CD14-positive monocyte (primary cell): Measurements from ENCODE around the gene PPP2R3A. TPM values are rescaled to one million over a fixed set of nuclear protein-coding genes. Genes with fewer than 3 reads are reported as not detected.

Source experiments
- DNase-seq, 3 donors: peaks; one replicate each; pipeline ENCODE4 v3.0.0-alpha.2; 2011 to 2022
- H2AFZ ChIP-seq: 2 replicates; pipeline ENCODE4 v1.6.0; 2012; ENCODE audit warnings: mild to moderate bottlenecking, low read depth, low read length, inconsistent platforms; ENCODE audit not compliant: insufficient read depth, poor library complexity, severe bottlenecking
- H3K27ac ChIP-seq, 2 donors: 1 replicate in 1 of 2; 2 replicates in 1 of 2; pipeline ENCODE4 v1.5.1; 2012 to 2013; ENCODE audit warnings: low read length in 2 of 2, control low read depth in 1 of 2, inconsistent platforms in 1 of 2, low read depth in 1 of 2, mild to moderate bottlenecking in 1 of 2
- H3K27me3 ChIP-seq, 2 donors: one replicate each; pipeline versions ENCODE4 v1.6.0 to v1.6.1; 2011 to 2013; ENCODE audit warnings: low read length in 2 of 2; ENCODE audit not compliant: control insufficient read depth in 2 of 2, insufficient read depth in 2 of 2
- H3K36me3 ChIP-seq, 2 donors: replicated peaks in 1 of 2; 1 replicate in 1 of 2; 2 replicates in 1 of 2; pipeline versions ENCODE4 v1.5.1 to v1.6.1; 2012 to 2013; ENCODE audit warnings: low read length in 2 of 2, control low read depth in 1 of 2, inconsistent platforms in 1 of 2, mild to moderate bottlenecking in 1 of 2; ENCODE audit not compliant: insufficient read depth in 2 of 2, control insufficient read depth in 1 of 2
- H3K4me1 ChIP-seq, 2 donors: 1 replicate in 1 of 2; 2 replicates in 1 of 2; pipeline versions ENCODE4 v1.5.1 to v1.6.1; 2012 to 2013; ENCODE audit warnings: low read length in 2 of 2, control low read depth in 1 of 2, inconsistent platforms in 1 of 2, mild to moderate bottlenecking in 1 of 2, moderate library complexity in 1 of 2; ENCODE audit not compliant: insufficient read depth in 2 of 2, control insufficient read depth in 1 of 2
- H3K4me2 ChIP-seq: replicated peaks from 2 replicates; pipeline ENCODE3; 2012; ENCODE audit warnings: low read length, moderate library complexity, mild to moderate bottlenecking; ENCODE audit not compliant: poor library complexity, severe bottlenecking; ENCODE audit errors: extremely low read depth
- H3K4me3 ChIP-seq, 3 experiments: fragments of 200-600 bp in 1 of 3; sonication (generic) in 1 of 3; replicated peaks in 1 of 3; 1 replicate in 2 of 3; 2 replicates in 1 of 3; pipeline ENCODE4 v1.5.1; 2011 to 2013; ENCODE audit warnings: low read length in 3 of 3, mild to moderate bottlenecking in 3 of 3, control low read depth in 2 of 3, low read depth in 2 of 3, inconsistent platforms in 1 of 3, moderate library complexity in 1 of 3
- H3K79me2 ChIP-seq: 2 replicates; pipeline ENCODE4 v1.6.0; 2012; ENCODE audit warnings: mild to moderate bottlenecking, control low read depth, inconsistent platforms, low read length, moderate library complexity; ENCODE audit not compliant: insufficient read depth
- H3K9ac ChIP-seq: 2 replicates; pipeline ENCODE4 v1.6.0; 2017; ENCODE audit warnings: low read length, mild to moderate bottlenecking; ENCODE audit not compliant: insufficient read depth, poor library complexity, severe bottlenecking
- H3K9me3 ChIP-seq, 2 donors: replicated peaks in 1 of 2; 1 replicate in 1 of 2; 2 replicates in 1 of 2; pipeline versions ENCODE4 v1.5.1 to v1.6.1; 2012 to 2013; ENCODE audit warnings: low read length in 2 of 2, control low read depth in 1 of 2; ENCODE audit not compliant: control insufficient read depth in 1 of 2, insufficient read depth in 1 of 2
- H4K20me1 ChIP-seq: 2 replicates; pipeline ENCODE4 v1.6.0; 2012; ENCODE audit warnings: mild to moderate bottlenecking, low read length, control low read depth, moderate library complexity; ENCODE audit not compliant: insufficient read depth
- H3K27ac Mint-ChIP-seq, 7 donors: one replicate each; pipeline ENCODE4 v1.8.0; 2020; ENCODE audit warnings: mild to moderate bottlenecking in 7 of 7, mixed read lengths in 7 of 7, moderate library complexity in 6 of 7, inconsistent platforms in 2 of 7
- H3K27me3 Mint-ChIP-seq, 3 donors: one replicate each; pipeline ENCODE4 v1.8.0; 2021 to 2022; ENCODE audit warnings: low read depth in 3 of 3, mild to moderate bottlenecking in 3 of 3, mixed read lengths in 3 of 3, moderate library complexity in 3 of 3, inconsistent platforms in 1 of 3
- H3K36me3 Mint-ChIP-seq, 2 donors: one replicate each; pipeline ENCODE4 v1.8.0; 2020; ENCODE audit warnings: mixed read lengths in 2 of 2, inconsistent platforms in 1 of 2, mild to moderate bottlenecking in 1 of 2
- H3K4me1 Mint-ChIP-seq: one replicate; pipeline ENCODE4 v1.8.0; 2020; ENCODE audit warnings: mild to moderate bottlenecking, mixed read lengths
- H3K4me3 Mint-ChIP-seq, 2 donors: one replicate each; pipeline ENCODE4 v1.8.0; 2020; ENCODE audit warnings: mild to moderate bottlenecking in 2 of 2, mixed read lengths in 2 of 2, moderate library complexity in 1 of 2
- H3K9me3 Mint-ChIP-seq, 7 donors: one replicate each; pipeline ENCODE4 v1.8.0; 2020 to 2022; ENCODE audit warnings: mixed read lengths in 7 of 7, mild to moderate bottlenecking in 6 of 7, moderate library complexity in 6 of 7, inconsistent platforms in 2 of 7
- WGBS: methylation state at CpG from one replicate; pipeline ENCODE4 v1.1.5; 2013; ENCODE audit warnings: missing lambda C conversion rate; ENCODE audit not compliant: insufficient coverage; 5-methylcytosine and 5-hydroxymethylcytosine counted together
- intact Hi-C, 2 donors: fragments of 100-400 bp; cut with micrococcal nuclease; formaldehyde crosslinking; loops; one replicate each; pipeline versions ENCODE4 v1.15.0 to v1.15.1; 2023
- polyA plus RNA-seq, 3 donors: library from polyadenylated mRNA; depleted of rRNA in 1 of 3; unstranded in 2 of 3; stranded (reverse) in 1 of 3; fragments of 300-500 nt in 2 of 3; fragments of >200 nt in 1 of 3; fragmentation: Illumina TruSeq in 2 of 3; gene quantifications; 1 replicate in 2 of 3; 2 replicates in 1 of 3; pipeline ENCODE4 v1.2.3, GENCODE V29; 2012 to 2021
- TF ChIP-seq, protein P1 (sequence below): fragments of 200-600 bp; IDR thresholded peaks from one replicate; pipeline ENCODE4 v1.8.0; 2022; ENCODE audit warnings: antibody characterized with exemption, mild to moderate bottlenecking

The PPP2R3A gene
- polyA plus RNA-seq, 3 donors = 0.09 to 0.15 (median 0.10) TPM

DNA sequence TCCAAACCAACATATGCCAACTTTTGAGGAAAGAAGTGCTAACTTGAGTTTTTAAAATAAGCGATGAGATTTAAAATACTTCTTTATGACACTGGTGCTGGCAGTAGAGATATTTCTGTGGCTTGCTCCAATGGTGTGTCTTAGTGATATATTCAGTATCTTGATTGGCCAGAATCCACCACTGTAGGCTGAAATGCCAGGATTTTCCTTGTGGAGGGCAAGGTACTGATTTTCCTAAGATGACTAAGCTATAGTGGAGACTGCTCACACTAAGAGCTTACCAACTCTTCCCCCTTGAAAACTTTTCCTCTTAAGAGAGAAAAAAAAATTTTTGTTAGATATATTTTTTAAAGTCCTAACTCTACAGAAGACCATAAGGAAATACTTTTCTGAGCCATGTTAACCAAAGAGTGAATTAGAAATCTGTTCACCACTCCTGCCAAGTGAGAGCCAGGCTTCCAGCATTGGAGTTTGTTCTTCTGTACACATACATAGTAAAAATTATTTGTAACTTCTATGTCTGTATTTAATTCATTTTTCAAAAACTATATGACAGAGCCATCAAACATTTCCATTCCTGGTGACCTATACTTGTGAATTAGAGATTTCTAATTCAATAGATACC is 109.1 kb downstream of the PPP2R3A start:
- H3K4me1 Mint-ChIP-seq = peaks cover 15% of the 10 kb centered on the region
- Histone ChIP-seq H3K36me3 (no peaks in the 10 kb centered on the region), H3K9me3 (no peaks in the 10 kb centered on the region), H3K4me1 (peaks cover 7 to 10% of the 10 kb centered on the region in 2 donors), H3K79me2 (no peaks in the 10 kb centered on the region), H3K4me2 (no peak overlapping the region), H4K20me1 (no peaks in the 10 kb centered on the region), H3K9ac (no peak overlapping the region), H3K27ac (no peak overlapping the region), H3K4me3 (no peak overlapping the region), H2AFZ (no peak overlapping the region), H3K27me3 (no peaks in the 10 kb centered on the region)
- no CpG with 5 or more reads among the region's 1 CpG for WGBS
- H3K27me3 Mint-ChIP-seq = peaks cover 0 to 6% (median 2%) of the 10 kb centered on the region in 3 donors
- H3K4me3 Mint-ChIP-seq = no peak overlapping the region
- intact Hi-C loops = loop anchor here (2.0 to 10.0 kb wide), 6 partner anchors 123 to 1900 kb away; partner anchors contain the start of genes MSL2 (in 1 of the 2) and STAG1 (in 1 of the 2)
- no peaks in the 10 kb centered on the region for H3K36me3 Mint-ChIP-seq
- H3K9me3 Mint-ChIP-seq = no peaks in the 10 kb centered on the region
- DNase-seq = no peak
- H3K27ac Mint-ChIP-seq = no peak overlapping the region
- TF ChIP-seq, protein P1, sequence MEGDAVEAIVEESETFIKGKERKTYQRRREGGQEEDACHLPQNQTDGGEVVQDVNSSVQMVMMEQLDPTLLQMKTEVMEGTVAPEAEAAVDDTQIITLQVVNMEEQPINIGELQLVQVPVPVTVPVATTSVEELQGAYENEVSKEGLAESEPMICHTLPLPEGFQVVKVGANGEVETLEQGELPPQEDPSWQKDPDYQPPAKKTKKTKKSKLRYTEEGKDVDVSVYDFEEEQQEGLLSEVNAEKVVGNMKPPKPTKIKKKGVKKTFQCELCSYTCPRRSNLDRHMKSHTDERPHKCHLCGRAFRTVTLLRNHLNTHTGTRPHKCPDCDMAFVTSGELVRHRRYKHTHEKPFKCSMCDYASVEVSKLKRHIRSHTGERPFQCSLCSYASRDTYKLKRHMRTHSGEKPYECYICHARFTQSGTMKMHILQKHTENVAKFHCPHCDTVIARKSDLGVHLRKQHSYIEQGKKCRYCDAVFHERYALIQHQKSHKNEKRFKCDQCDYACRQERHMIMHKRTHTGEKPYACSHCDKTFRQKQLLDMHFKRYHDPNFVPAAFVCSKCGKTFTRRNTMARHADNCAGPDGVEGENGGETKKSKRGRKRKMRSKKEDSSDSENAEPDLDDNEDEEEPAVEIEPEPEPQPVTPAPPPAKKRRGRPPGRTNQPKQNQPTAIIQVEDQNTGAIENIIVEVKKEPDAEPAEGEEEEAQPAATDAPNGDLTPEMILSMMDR = no peak

DNA sequence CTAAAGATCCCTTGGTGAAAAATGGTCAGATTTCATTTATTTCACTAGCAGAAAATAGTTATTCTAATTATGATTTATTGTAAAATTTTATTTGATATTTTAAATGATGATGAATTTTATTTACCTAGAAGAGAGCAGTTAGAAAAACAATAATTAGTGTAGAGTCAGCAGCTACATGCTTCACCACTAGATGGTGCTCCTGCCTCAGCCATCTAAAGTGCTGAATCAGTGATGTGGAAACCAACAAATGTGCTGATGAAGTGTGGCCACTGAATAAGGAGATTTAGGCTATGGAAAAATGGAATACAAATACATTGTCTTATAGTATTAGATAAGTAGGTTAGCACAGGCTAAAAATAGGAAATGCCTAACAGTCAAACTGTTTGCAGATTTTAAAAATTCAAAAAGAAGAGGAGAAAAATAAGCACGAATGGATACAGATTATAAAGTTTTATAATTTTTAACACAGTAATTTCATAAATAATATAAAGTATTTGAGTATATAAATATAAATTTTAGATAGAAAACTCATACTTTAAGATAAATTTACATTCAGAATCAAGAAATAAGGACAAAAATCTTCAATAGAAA is 109.8 kb downstream of the PPP2R3A start:
- Histone ChIP-seq H3K4me2 (peak overlapping the region; percentile 30), H3K27me3 (no peaks in the 10 kb centered on the region), H3K4me3 (peak overlapping the region in 1 of 3 experiments; percentile 16), H4K20me1 (no peaks in the 10 kb centered on the region), H3K9me3 (no peaks in the 10 kb centered on the region), H3K27ac (peak overlapping the region in 1 of 2 donors; percentile 51), H3K36me3 (no peaks in the 10 kb centered on the region), H3K9ac (no peak overlapping the region), H3K79me2 (no peaks in the 10 kb centered on the region), H2AFZ (no peak overlapping the region), H3K4me1 (peaks cover 7 to 10% of the 10 kb centered on the region in 2 donors)
- TF ChIP-seq, protein P1 = peak; percentile 98
- intact Hi-C loops = loop anchor here (2.0 to 10.0 kb wide), 6 partner anchors 122 to 1899 kb away; partner anchors contain the start of genes MSL2 (in 1 of the 2) and STAG1 (in 1 of the 2)
- no CpG with 5 or more reads among the region's 1 CpG for WGBS
- Mint-ChIP-seq H3K27ac (peak overlapping the region in 4 of 7 donors; percentile 24 to 91 (median 79)), H3K9me3 (no peaks in the 10 kb centered on the region), H3K4me3 (peak overlapping the region in 1 of 2 donors; percentile 78), H3K36me3 (no peaks in the 10 kb centered on the region), H3K4me1 (peaks cover 15% of the 10 kb centered on the region), H3K27me3 (peaks cover 0 to 6% (median 2%) of the 10 kb centered on the region in 3 donors)
- peak; percentile 71 to 83 (median 80) for DNase-seq
